ENCODE data around the gene LHB. TPM values are rescaled to one million over a fixed set of nuclear protein-coding genes. Genes with fewer than 3 reads are reported as not detected.
"Not testable (repeated sequence)": the region's sequence is repeated elsewhere in the genome, so short reads cannot be mapped to it uniquely, and the experiment has no call there.

Gene LHB
- total RNA-seq, 1 experiment from 2014 or later = not detected

GRCh38 chr19:49038557-49039276, 21.8 kb upstream of the LHB start:
- not testable (repeated sequence) for H4K5ac ChIP-seq (ENCODE audit: insufficient read length, low read depth, low read length); H2BK12ac ChIP-seq (ENCODE audit: insufficient read length, low read depth, low read length); H3K79me2 ChIP-seq (ENCODE audit: insufficient read depth, low read length); H3K27me3 ChIP-seq (ENCODE audit: insufficient read depth, low read length); H3K9me3 Mint-ChIP-seq; H2BK5ac ChIP-seq (ENCODE audit: insufficient read length, low read length); H3T11ph ChIP-seq (ENCODE audit: low read length); H3K4me3 Mint-ChIP-seq; DNase-seq; H2BK120ac ChIP-seq (ENCODE audit: low read depth, low read length, poor library complexity, severe bottlenecking); H2AFZ ChIP-seq (ENCODE audit: low read length); H4K91ac ChIP-seq (ENCODE audit: insufficient read length, low read depth, low read length); H3K18ac ChIP-seq (ENCODE audit: insufficient read length, low read depth, low read length); H3K14ac ChIP-seq (ENCODE audit: insufficient read depth, low read length); H3K4me1 Mint-ChIP-seq; H3K9me3 ChIP-seq (ENCODE audit: control insufficient read depth, low read depth, low read length); H3K36me3 Mint-ChIP-seq (ENCODE audit: insufficient read depth in 1 of 3, low read depth in 3 of 3); H4K8ac ChIP-seq (replicated peaks; ENCODE audit: insufficient read length, low read depth, low read length); H2BK15ac ChIP-seq (ENCODE audit: low read depth, low read length); H3K27ac Mint-ChIP-seq; H2BK20ac ChIP-seq (ENCODE audit: low read depth, low read length, poor library complexity, severe bottlenecking); H4K20me1 ChIP-seq (ENCODE audit: control insufficient read depth, insufficient read depth, insufficient read length); H3K23ac ChIP-seq (ENCODE audit: insufficient read length, low read depth, low read length); H3K9ac ChIP-seq (ENCODE audit: extremely low read depth, insufficient read length, low read length); H3K4ac ChIP-seq (ENCODE audit: low read depth, low read length); H3K27ac ChIP-seq (ENCODE audit: insufficient read length, low read depth, low read length); H3K4me1 ChIP-seq (ENCODE audit: insufficient read depth, low read length); H2AK5ac ChIP-seq (ENCODE audit: insufficient read length, low read length); H3K79me1 ChIP-seq (ENCODE audit: insufficient read depth, low read depth, low read length, poor library complexity, severe bottlenecking); H3K23me2 ChIP-seq (ENCODE audit: insufficient read length, low read depth, low read length, poor library complexity, severe bottlenecking); H3K56ac ChIP-seq (ENCODE audit: insufficient read length, low read depth, low read length); H3K4me2 ChIP-seq (ENCODE audit: insufficient read depth, insufficient read length, low read length)
- no CpG with 5 or more reads among the region's 26 CpGs for WGBS (ENCODE audit: extremely low coverage, insufficient read length, low lambda C conversion rate)
- H3K27me3 Mint-ChIP-seq (ENCODE audit: low read depth) = peaks cover 24% of the 10 kb centered on the region

GRCh38 chr19:49038111-49038510, 21.2 kb upstream of the LHB start:
- H3K27ac ChIP-seq (ENCODE audit: insufficient read length, low read depth, low read length); H3K9me3 ChIP-seq (ENCODE audit: control insufficient read depth, low read depth, low read length); H3K4me3 Mint-ChIP-seq; H2BK15ac ChIP-seq (ENCODE audit: low read depth, low read length); H4K91ac ChIP-seq (ENCODE audit: insufficient read length, low read depth, low read length); H3K9ac ChIP-seq (ENCODE audit: extremely low read depth, insufficient read length, low read length); H3K23me2 ChIP-seq (ENCODE audit: insufficient read length, low read depth, low read length, poor library complexity, severe bottlenecking); H3K23ac ChIP-seq (ENCODE audit: insufficient read length, low read depth, low read length); H4K5ac ChIP-seq (ENCODE audit: insufficient read length, low read depth, low read length); H3K14ac ChIP-seq (ENCODE audit: insufficient read depth, low read length); H4K20me1 ChIP-seq (ENCODE audit: control insufficient read depth, insufficient read depth, insufficient read length); H4K8ac ChIP-seq (replicated peaks; ENCODE audit: insufficient read length, low read depth, low read length); H3K27ac Mint-ChIP-seq; DNase-seq; H2AFZ ChIP-seq (ENCODE audit: low read length); H3K79me2 ChIP-seq (ENCODE audit: insufficient read depth, low read length); H2BK5ac ChIP-seq (ENCODE audit: insufficient read length, low read length); H3K56ac ChIP-seq (ENCODE audit: insufficient read length, low read depth, low read length); H3K4ac ChIP-seq (ENCODE audit: low read depth, low read length); H3K27me3 ChIP-seq (ENCODE audit: insufficient read depth, low read length); H2BK120ac ChIP-seq (ENCODE audit: low read depth, low read length, poor library complexity, severe bottlenecking); H3T11ph ChIP-seq (ENCODE audit: low read length); H2BK12ac ChIP-seq (ENCODE audit: insufficient read length, low read depth, low read length); H2BK20ac ChIP-seq (ENCODE audit: low read depth, low read length, poor library complexity, severe bottlenecking); H3K4me1 Mint-ChIP-seq; H3K9me3 Mint-ChIP-seq; H3K4me1 ChIP-seq (ENCODE audit: insufficient read depth, low read length); H3K79me1 ChIP-seq (ENCODE audit: insufficient read depth, low read depth, low read length, poor library complexity, severe bottlenecking); H3K36me3 Mint-ChIP-seq (ENCODE audit: insufficient read depth in 1 of 3, low read depth in 3 of 3); H2AK5ac ChIP-seq (ENCODE audit: insufficient read length, low read length); H3K4me2 ChIP-seq (ENCODE audit: insufficient read depth, insufficient read length, low read length); H3K18ac ChIP-seq (ENCODE audit: insufficient read length, low read depth, low read length): not testable (repeated sequence)
- no CpG with 5 or more reads among the region's 8 CpGs for WGBS (ENCODE audit: extremely low coverage, insufficient read length, low lambda C conversion rate)
- peaks cover 20% of the 10 kb centered on the region for H3K27me3 Mint-ChIP-seq (ENCODE audit: low read depth)
